Neutrophil (primary cell): ENCODE results near the gene CDK4.
A peak's percentile ranks its signal among the peaks of the same experiment; 100 is the strongest.

ENCODE experiments used
- H3K27ac ChIP-seq: fragments of 200-600 bp; sonication (generic); 2 replicates; pipeline ENCODE4 v1.5.1; 2016; ENCODE audit warnings: mild to moderate bottlenecking, moderate library complexity
- H3K27me3 ChIP-seq: fragments of 200-600 bp; sonication (generic); 2 replicates; pipeline ENCODE4 v1.6.0; 2016; ENCODE audit warnings: mild to moderate bottlenecking
- H3K36me3 ChIP-seq: fragments of 200-600 bp; sonication (generic); 2 replicates; pipeline ENCODE4 v1.5.1; 2017
- H3K4me1 ChIP-seq, 2 experiments: fragments of 200-600 bp in 1 of 2; sonication (generic) in 1 of 2; 1 replicate in 1 of 2; 2 replicates in 1 of 2; pipeline versions ENCODE4 v1.5.1 to v1.6.1; 2013 to 2016; ENCODE audit warnings: low read depth in 1 of 2, low read length in 1 of 2, mild to moderate bottlenecking in 1 of 2, moderate library complexity in 1 of 2; ENCODE audit not compliant: control insufficient read depth in 1 of 2, insufficient read depth in 1 of 2
- H3K4me3 ChIP-seq, 2 experiments: fragments of 200-600 bp in 1 of 2; sonication (generic) in 1 of 2; 1 replicate in 1 of 2; 2 replicates in 1 of 2; pipeline ENCODE4 v1.5.1; 2013 to 2016; ENCODE audit warnings: low read depth in 1 of 2, low read length in 1 of 2, mild to moderate bottlenecking in 1 of 2, moderate library complexity in 1 of 2
- H3K9me3 ChIP-seq: fragments of 200-600 bp; sonication (generic); 2 replicates; pipeline ENCODE4 v1.5.1; 2016
- TF ChIP-seq, protein P1 (sequence below): fragments of 200-600 bp; sonication (generic); IDR thresholded peaks from 2 replicates; pipeline ENCODE4 v1.5.1; 2016; ENCODE audit warnings: antibody characterized with exemption

The CDK4 gene

GRCh38 chr12:57758552-57759359 is 6.6 kb upstream of the CDK4 start:
- TF ChIP-seq, protein P1, sequence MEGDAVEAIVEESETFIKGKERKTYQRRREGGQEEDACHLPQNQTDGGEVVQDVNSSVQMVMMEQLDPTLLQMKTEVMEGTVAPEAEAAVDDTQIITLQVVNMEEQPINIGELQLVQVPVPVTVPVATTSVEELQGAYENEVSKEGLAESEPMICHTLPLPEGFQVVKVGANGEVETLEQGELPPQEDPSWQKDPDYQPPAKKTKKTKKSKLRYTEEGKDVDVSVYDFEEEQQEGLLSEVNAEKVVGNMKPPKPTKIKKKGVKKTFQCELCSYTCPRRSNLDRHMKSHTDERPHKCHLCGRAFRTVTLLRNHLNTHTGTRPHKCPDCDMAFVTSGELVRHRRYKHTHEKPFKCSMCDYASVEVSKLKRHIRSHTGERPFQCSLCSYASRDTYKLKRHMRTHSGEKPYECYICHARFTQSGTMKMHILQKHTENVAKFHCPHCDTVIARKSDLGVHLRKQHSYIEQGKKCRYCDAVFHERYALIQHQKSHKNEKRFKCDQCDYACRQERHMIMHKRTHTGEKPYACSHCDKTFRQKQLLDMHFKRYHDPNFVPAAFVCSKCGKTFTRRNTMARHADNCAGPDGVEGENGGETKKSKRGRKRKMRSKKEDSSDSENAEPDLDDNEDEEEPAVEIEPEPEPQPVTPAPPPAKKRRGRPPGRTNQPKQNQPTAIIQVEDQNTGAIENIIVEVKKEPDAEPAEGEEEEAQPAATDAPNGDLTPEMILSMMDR = no peak

GRCh38 chr12:57757771-57758170 is 5.7 kb upstream of the CDK4 start:
- H3K27me3 ChIP-seq = peaks cover 58% of the 10 kb centered on the region
- H3K36me3 ChIP-seq = no peaks in the 10 kb centered on the region
- peaks cover 21 to 29% of the 10 kb centered on the region in 2 experiments for H3K4me1 ChIP-seq
- no peaks in the 10 kb centered on the region for H3K9me3 ChIP-seq
- TF ChIP-seq, protein P1 = no peak
- no peak overlapping the region for H3K27ac ChIP-seq
- no peak overlapping the region for H3K4me3 ChIP-seq

More at GRCh38 chr12:57758552-57759359, 6.6 kb upstream of the CDK4 start:
- Histone ChIP-seq H3K4me3 (no peak overlapping the region), H3K27me3 (peaks cover 58% of the 10 kb centered on the region), H3K4me1 (peaks cover 20 to 28% of the 10 kb centered on the region in 2 experiments), H3K27ac (no peak overlapping the region), H3K9me3 (no peaks in the 10 kb centered on the region), H3K36me3 (no peaks in the 10 kb centered on the region)

DNA sequence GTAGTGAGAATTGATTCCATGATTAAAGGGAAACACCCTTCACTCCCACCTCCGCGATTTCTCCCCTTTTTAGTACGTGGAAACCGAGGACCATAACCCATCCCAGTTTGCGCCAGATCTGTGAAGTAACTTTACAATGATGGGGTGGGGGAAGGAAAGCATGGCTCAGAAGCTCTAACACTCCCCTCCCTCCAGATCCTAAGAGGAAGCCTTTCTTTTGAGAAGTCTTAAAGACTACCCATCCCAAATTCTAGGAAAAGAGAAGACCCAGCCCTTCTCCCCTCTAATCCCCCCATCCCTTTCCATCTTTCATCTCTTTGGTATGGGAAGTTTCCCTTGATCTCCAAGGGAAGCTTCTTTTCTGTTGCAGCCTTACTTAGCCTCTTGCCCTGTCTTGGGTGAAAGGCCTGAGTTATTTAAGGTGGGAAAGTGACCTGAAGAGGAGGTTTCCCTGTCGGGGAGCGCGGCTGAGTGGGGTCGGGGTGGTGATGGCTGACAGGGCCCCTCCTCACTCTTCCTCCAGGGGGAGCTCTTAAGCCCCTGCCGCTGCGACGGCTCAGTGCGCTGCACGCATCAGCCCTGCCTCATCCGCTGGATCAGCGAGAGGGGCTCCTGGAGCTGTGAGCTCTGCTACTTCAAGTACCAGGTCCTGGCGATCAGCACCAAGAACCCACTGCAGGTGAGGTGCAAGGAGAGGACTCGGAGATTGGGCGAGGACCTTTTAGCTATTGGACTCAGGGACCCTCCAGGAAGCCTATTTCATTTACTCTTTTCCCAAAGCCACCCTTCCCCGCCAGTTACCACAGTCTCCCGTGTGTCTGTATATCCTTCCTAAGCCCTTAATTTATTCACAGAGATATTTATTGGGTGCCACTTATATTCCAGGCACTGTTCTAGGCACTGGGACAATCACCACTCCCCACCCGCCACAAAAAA is 4.6 kb upstream of the CDK4 start:
- Histone ChIP-seq H3K4me1 (peaks cover 32 to 38% of the 10 kb centered on the region in 2 experiments), H3K27ac (peak overlapping the region; percentile 23), H3K27me3 (peaks cover 51% of the 10 kb centered on the region), H3K9me3 (no peaks in the 10 kb centered on the region), H3K4me3 (peak overlapping the region; percentile 52 to 66), H3K36me3 (no peaks in the 10 kb centered on the region)
- TF ChIP-seq, protein P1 = peak; percentile 53

DNA sequence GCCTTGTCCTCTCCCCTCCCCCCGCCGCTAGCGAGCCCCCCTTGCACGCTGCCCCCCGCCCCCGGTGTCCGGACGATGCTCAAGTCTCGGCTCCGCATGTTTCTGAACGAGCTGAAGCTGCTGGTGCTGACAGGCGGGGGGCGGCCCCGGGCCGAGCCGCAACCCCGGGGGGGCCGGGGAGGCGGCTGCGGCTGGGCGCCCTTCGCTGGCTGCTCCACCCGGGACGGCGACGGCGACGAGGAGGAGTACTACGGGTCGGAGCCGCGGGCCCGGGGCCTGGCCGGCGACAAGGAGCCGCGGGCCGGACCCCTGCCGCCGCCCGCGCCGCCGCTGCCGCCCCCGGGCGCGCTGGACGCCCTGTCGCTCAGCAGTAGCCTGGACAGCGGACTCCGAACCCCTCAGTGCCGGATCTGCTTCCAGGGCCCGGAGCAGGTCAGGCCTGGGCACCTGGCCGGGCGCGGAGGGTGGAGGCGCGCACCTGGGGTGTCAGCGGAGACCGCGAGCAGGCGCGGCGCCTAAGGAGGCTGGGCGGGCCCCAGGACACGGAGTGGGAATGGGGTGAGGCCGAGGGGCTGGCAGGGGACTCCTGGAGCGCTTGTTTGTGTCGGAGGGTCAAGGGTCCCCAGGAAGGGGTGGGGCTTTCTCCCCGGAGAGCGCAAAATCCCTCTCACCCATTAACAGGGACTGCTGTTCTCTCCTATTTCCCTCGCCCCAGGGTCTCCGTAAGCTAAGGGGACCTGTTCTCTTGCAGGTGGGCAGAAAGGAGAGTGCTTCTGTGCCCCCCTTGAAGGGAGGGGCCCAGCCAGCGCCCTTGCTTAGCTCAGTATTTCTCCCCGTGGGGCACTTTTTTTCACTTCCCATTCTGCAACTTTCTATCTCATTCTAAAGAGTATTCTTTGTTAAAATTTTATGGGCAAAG is 3.6 kb upstream of the CDK4 start:
- TF ChIP-seq, protein P1 = no peak
- peaks cover 36 to 42% of the 10 kb centered on the region in 2 experiments for H3K4me1 ChIP-seq
- no peaks in the 10 kb centered on the region for H3K36me3 ChIP-seq
- H3K27me3 ChIP-seq = peaks cover 49% of the 10 kb centered on the region
- no peaks in the 10 kb centered on the region for H3K9me3 ChIP-seq
- peak overlapping the region; percentile 52 to 66 for H3K4me3 ChIP-seq
- H3K27ac ChIP-seq = peak overlapping the region; percentile 23

DNA sequence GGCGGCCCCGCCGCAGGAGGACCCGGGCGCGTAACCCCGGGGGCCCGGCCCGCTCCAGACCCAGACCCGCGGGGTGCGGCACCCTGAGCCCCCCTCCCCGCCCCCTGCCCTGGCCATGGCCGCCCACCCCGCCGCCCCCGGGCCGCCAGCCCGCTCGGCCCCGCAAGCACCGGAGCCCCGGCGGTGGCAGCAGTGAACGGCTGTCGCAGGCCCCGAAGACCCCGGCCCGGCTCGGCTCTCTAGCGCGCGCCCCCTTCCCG is 3.0 kb upstream of the CDK4 start:
- Histone ChIP-seq H3K4me1 (peaks cover 36 to 42% of the 10 kb centered on the region in 2 experiments), H3K27me3 (peaks cover 49% of the 10 kb centered on the region), H3K9me3 (no peaks in the 10 kb centered on the region), H3K36me3 (no peaks in the 10 kb centered on the region), H3K27ac (no peak overlapping the region), H3K4me3 (peak overlapping the region in 1 of 2 experiments; percentile 66)
- TF ChIP-seq, protein P1 = no peak
